Peyer's patch (tissue), 4 donors: ENCODE results near the gene NBPF12.
"Not testable (repeated sequence)": the region's sequence is repeated elsewhere in the genome, so short reads cannot be mapped to it uniquely, and the experiment has no call there.

Experiments
- POLR2A ChIP-seq, 2 donors: fragments of 450-650 bp; IDR thresholded peaks; one replicate each; pipeline ENCODE4 v1.5.1; 2017; ENCODE audit warnings: antibody characterized with exemption in 2 of 2, mild to moderate bottlenecking in 2 of 2, moderate library complexity in 2 of 2
- TF ChIP-seq, protein P1 (sequence below), 6 experiments: fragments of 450-650 bp in 4 of 6; fragments of 200-600 bp in 2 of 6; sonication (generic) in 1 of 6; IDR thresholded peaks; one replicate each; pipeline ENCODE4 v1.5.1; 2017 to 2019; ENCODE audit warnings: antibody characterized with exemption in 6 of 6, mild to moderate bottlenecking in 3 of 6, moderate library complexity in 1 of 6

- not testable (repeated sequence) for TF ChIP-seq POLR2A (IDR thresholded peaks at IDR 0.05)
- TF ChIP-seq, protein P1, sequence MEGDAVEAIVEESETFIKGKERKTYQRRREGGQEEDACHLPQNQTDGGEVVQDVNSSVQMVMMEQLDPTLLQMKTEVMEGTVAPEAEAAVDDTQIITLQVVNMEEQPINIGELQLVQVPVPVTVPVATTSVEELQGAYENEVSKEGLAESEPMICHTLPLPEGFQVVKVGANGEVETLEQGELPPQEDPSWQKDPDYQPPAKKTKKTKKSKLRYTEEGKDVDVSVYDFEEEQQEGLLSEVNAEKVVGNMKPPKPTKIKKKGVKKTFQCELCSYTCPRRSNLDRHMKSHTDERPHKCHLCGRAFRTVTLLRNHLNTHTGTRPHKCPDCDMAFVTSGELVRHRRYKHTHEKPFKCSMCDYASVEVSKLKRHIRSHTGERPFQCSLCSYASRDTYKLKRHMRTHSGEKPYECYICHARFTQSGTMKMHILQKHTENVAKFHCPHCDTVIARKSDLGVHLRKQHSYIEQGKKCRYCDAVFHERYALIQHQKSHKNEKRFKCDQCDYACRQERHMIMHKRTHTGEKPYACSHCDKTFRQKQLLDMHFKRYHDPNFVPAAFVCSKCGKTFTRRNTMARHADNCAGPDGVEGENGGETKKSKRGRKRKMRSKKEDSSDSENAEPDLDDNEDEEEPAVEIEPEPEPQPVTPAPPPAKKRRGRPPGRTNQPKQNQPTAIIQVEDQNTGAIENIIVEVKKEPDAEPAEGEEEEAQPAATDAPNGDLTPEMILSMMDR (IDR thresholded peaks at IDR 0.05): not testable (repeated sequence)
Observed at GRCh38 chr1:146985855-146986254, 47.7 kb downstream of the NBPF12 start.
